IMR-90 (cell line): ENCODE results near the gene CDS2. TPM values are rescaled to one million over a fixed set of nuclear protein-coding genes. Genes with fewer than 3 reads are reported as not detected.

Experiments
- ATAC-seq: fragments of 200-7000 bp; cut with Tn5 transposase; 2 replicates; pipeline ENCODE4 v1.9.1; 2020; ENCODE audit warnings: low read depth, mild to moderate bottlenecking, moderate library complexity
- BruUV-seq: library from RNA; stranded (reverse); fragments of 400-500 nt; replicated peaks from 2 replicates; lab custom pipeline; 2021; lab: Mats Ljungman, UMichigan
- CTCF ChIA-PET: fragments of 300-600 bp; formaldehyde crosslinking; extraction: SDS; loops from one replicate; lab custom pipeline; 2021; ENCODE audit warnings: antibody characterized with exemption; lab: Yijun Ruan, JAX
- POLR2A ChIA-PET: fragments of 300-600 bp; sonication (Branson Sonifier 250); formaldehyde crosslinking; loops from one replicate; lab custom pipeline; 2022; ENCODE audit warnings: antibody characterized with exemption; ENCODE audit not compliant: unreplicated experiment; lab: Charles Lee
- DNase-seq: peaks from one replicate; pipeline ENCODE4 v3.0.0; 2013
- H2AFZ ChIP-seq: replicated peaks from 2 replicates; pipeline ENCODE3; 2013; ENCODE audit warnings: low read length, mild to moderate bottlenecking; ENCODE audit not compliant: poor library complexity
- H2AK5ac ChIP-seq: 2 replicates; pipeline ENCODE4 v1.6.1; 2013; ENCODE audit warnings: low read depth, low read length, inconsistent platforms
- H2AK9ac ChIP-seq: replicated peaks from 2 replicates; pipeline ENCODE3; 2013; ENCODE audit warnings: mild to moderate bottlenecking, low read depth, low read length, moderate library complexity; ENCODE audit not compliant: poor library complexity
- H2BK120ac ChIP-seq: 2 replicates; pipeline ENCODE4 v1.6.1; 2013; ENCODE audit warnings: low read depth, low read length, inconsistent platforms
- H2BK15ac ChIP-seq: 3 replicates; pipeline ENCODE4 v1.6.1; 2013; ENCODE audit warnings: low read depth, low read length, inconsistent platforms
- H2BK20ac ChIP-seq: 2 replicates; pipeline ENCODE4 v1.6.1; 2013; ENCODE audit warnings: low read depth, mild to moderate bottlenecking, inconsistent platforms, low read length, moderate library complexity
- H2BK5ac ChIP-seq: 2 replicates; pipeline ENCODE4 v1.6.1; 2013; ENCODE audit warnings: mild to moderate bottlenecking, low read depth, low read length, inconsistent platforms; ENCODE audit not compliant: poor library complexity, severe bottlenecking
- H3K14ac ChIP-seq: replicated peaks from 2 replicates; pipeline ENCODE4 v1.6.1; 2013; ENCODE audit warnings: low read depth, low read length, inconsistent platforms
- H3K18ac ChIP-seq: 2 replicates; pipeline ENCODE4 v1.6.1; 2013; ENCODE audit warnings: low read depth, low read length, control low read depth
- H3K23ac ChIP-seq: 2 replicates; pipeline ENCODE4 v1.6.1; 2013; ENCODE audit warnings: low read depth, low read length, inconsistent platforms
- H3K27ac ChIP-seq: 2 replicates; pipeline ENCODE4 v1.5.1; 2013; ENCODE audit warnings: mild to moderate bottlenecking, control low read depth, low read length; ENCODE audit not compliant: insufficient read depth
- H3K27me3 ChIP-seq: 2 replicates; pipeline ENCODE4 v1.6.1; 2013; ENCODE audit warnings: low read length; ENCODE audit not compliant: control insufficient read depth, insufficient read depth
- H3K36me3 ChIP-seq: 2 replicates; pipeline ENCODE4 v1.6.1; 2013; ENCODE audit warnings: low read length, mixed read lengths; ENCODE audit not compliant: control insufficient read depth, insufficient read depth
- H3K4ac ChIP-seq: 2 replicates; pipeline ENCODE4 v1.6.1; 2013; ENCODE audit warnings: low read depth, low read length, inconsistent platforms
- H3K4me1 ChIP-seq: 2 replicates; pipeline ENCODE4 v1.6.1; 2013; ENCODE audit warnings: low read length, mixed read lengths; ENCODE audit not compliant: control insufficient read depth, insufficient read depth
- H3K4me2 ChIP-seq: 2 replicates; pipeline ENCODE4 v1.6.1; 2013; ENCODE audit warnings: low read depth, mild to moderate bottlenecking, control low read depth, low read length, moderate library complexity
- H3K4me3 ChIP-seq: 2 replicates; pipeline ENCODE4 v1.5.1; 2013; ENCODE audit warnings: low read depth, mild to moderate bottlenecking, control low read depth, low read length, moderate library complexity; ENCODE audit not compliant: insufficient read depth
- H3K56ac ChIP-seq: 2 replicates; pipeline ENCODE4 v1.6.1; 2013; ENCODE audit warnings: low read length, inconsistent platforms; ENCODE audit not compliant: insufficient read depth; ENCODE audit errors: extremely low read depth
- H3K79me1 ChIP-seq, 2 experiments: 2 replicates each; pipeline ENCODE4 v1.6.1; 2013; ENCODE audit warnings: low read length in 2 of 2, inconsistent platforms in 1 of 2, low read depth in 1 of 2
- H3K9ac ChIP-seq: 2 replicates; pipeline ENCODE4 v1.6.1; 2013; ENCODE audit warnings: low read depth, low read length, control low read depth
- H3K9me1 ChIP-seq: 2 replicates; pipeline ENCODE4 v1.6.1; 2013; ENCODE audit warnings: low read length, inconsistent platforms; ENCODE audit not compliant: insufficient read depth
- H3K9me3 ChIP-seq: 2 replicates; pipeline ENCODE4 v1.6.1; 2013; ENCODE audit warnings: low read length; ENCODE audit not compliant: control insufficient read depth, insufficient read depth
- H4K20me1 ChIP-seq: 2 replicates; pipeline ENCODE4 v1.6.1; 2013; ENCODE audit warnings: low read length, inconsistent platforms; ENCODE audit not compliant: insufficient read depth
- H4K5ac ChIP-seq: 2 replicates; pipeline ENCODE4 v1.6.1; 2013; ENCODE audit warnings: mild to moderate bottlenecking, low read depth, low read length, control low read depth
- H4K8ac ChIP-seq, 2 experiments: 2 replicates each; pipeline ENCODE4 v1.6.1; 2013; ENCODE audit warnings: low read depth in 2 of 2, low read length in 2 of 2, control low read depth in 1 of 2, inconsistent platforms in 1 of 2
- H4K91ac ChIP-seq: 2 replicates; pipeline ENCODE4 v1.6.1; 2013; ENCODE audit warnings: low read depth, low read length, inconsistent platforms; ENCODE audit not compliant: insufficient read depth
- BHLHE40 ChIP-seq: fragments of 150-350 bp; IDR thresholded peaks from 2 replicates; pipeline ENCODE4 v1.6.1; 2016; ENCODE audit warnings: mild to moderate bottlenecking, low read depth, low read length
- CEBPB ChIP-seq: IDR thresholded peaks from 2 replicates; pipeline ENCODE4 v1.6.1; 2012; ENCODE audit warnings: low read depth, low read length, improper control_type of control experiment
- CHD1 ChIP-seq: IDR thresholded peaks from 2 replicates; pipeline ENCODE4 v1.6.1; 2012; ENCODE audit warnings: low read depth, low read length, improper control_type of control experiment
- CTCF ChIP-seq: conservative IDR thresholded peaks from 2 replicates; pipeline ENCODE4 v1.5.1; 2012; ENCODE audit warnings: mild to moderate bottlenecking, low read depth, low read length, improper control_type of control experiment
- FOS ChIP-seq: fragments of 150-350 bp; IDR thresholded peaks from 2 replicates; pipeline ENCODE4 v1.6.1; 2016; ENCODE audit warnings: low read depth, low read length
- MAFK ChIP-seq: IDR thresholded peaks from 2 replicates; pipeline ENCODE4 v1.6.1; 2012; ENCODE audit warnings: low read depth, low read length, improper control_type of control experiment
- MAZ ChIP-seq: IDR thresholded peaks from 2 replicates; pipeline ENCODE4 v1.6.1; 2012; ENCODE audit warnings: low read depth, mild to moderate bottlenecking, low read length, improper control_type of control experiment, moderate library complexity, borderline replicate concordance
- MXI1 ChIP-seq: IDR thresholded peaks from 2 replicates; pipeline ENCODE4 v1.6.1; 2012; ENCODE audit warnings: low read depth, mild to moderate bottlenecking, low read length, moderate library complexity, borderline replicate concordance
- NFE2L2 ChIP-seq: fragments of 150-350 bp; IDR thresholded peaks from 2 replicates; pipeline ENCODE4 v1.6.1; 2016; ENCODE audit warnings: low read depth, mild to moderate bottlenecking, low read length
- POLR2A ChIP-seq: IDR thresholded peaks from 2 replicates; pipeline ENCODE4 v1.6.1; 2012; ENCODE audit warnings: mild to moderate bottlenecking, low read depth, low read length
- RAD21 ChIP-seq: IDR thresholded peaks from 2 replicates; pipeline ENCODE4 v1.6.1; 2012; ENCODE audit warnings: low read length, improper control_type of control experiment
- RCOR1 ChIP-seq: IDR thresholded peaks from 2 replicates; pipeline ENCODE4 v1.6.1; 2012; ENCODE audit warnings: mild to moderate bottlenecking, low read length, improper control_type of control experiment; ENCODE audit not compliant: insufficient replicate concordance
- RFX5 ChIP-seq: IDR thresholded peaks from 2 replicates; pipeline ENCODE4 v1.8.0; 2012; ENCODE audit warnings: low read depth, mild to moderate bottlenecking, low read length, moderate library complexity
- SMC3 ChIP-seq: fragments of 150-350 bp; IDR thresholded peaks from 2 replicates; pipeline ENCODE4 v1.6.1; 2016; ENCODE audit warnings: low read depth, mild to moderate bottlenecking, antibody characterized with exemption, low read length, moderate library complexity
- USF2 ChIP-seq: fragments of 150-350 bp; IDR thresholded peaks from 2 replicates; pipeline ENCODE4 v1.6.1; 2017; ENCODE audit warnings: mild to moderate bottlenecking, antibody characterized with exemption, low read length, low read depth
- WGBS, 2 experiments: methylation state at CpG; one replicate each; pipeline versions ENCODE4 v1.1.5 to v1.1.7; 2013; ENCODE audit warnings: missing lambda C conversion rate in 2 of 2; ENCODE audit not compliant: insufficient read length in 1 of 2; ENCODE audit errors: extremely low coverage in 2 of 2; 5-methylcytosine and 5-hydroxymethylcytosine counted together
- dilution Hi-C: fragments of 300-500 bp; cut with HindIII; formaldehyde crosslinking; loops from one replicate; pipeline ENCODE4 v1.14.3; 2018; ENCODE audit warnings: low sequenced_read_pairs; ENCODE audit not compliant: unreplicated experiment
- in situ Hi-C: fragments of 300-500 bp; cut with MboI; formaldehyde crosslinking; loops from 3 replicates; pipeline ENCODE4 v1.14.3; 2019; ENCODE audit warnings: low sequenced_read_pairs, inconsistent platforms, mixed read lengths
- intact Hi-C: fragments of 100-400 bp; cut with micrococcal nuclease; formaldehyde crosslinking; loops from 2 replicates; pipeline ENCODE4 v1.10.0; 2022
- polyA plus RNA-seq, 3 experiments: library from polyadenylated mRNA; depleted of rRNA; stranded (reverse); fragments of >200 nt; gene quantifications; 2 replicates each; pipeline ENCODE4 v1.2.3, GENCODE V29; 2012; ENCODE audit warnings: low replicate concordance in 1 of 3
- total RNA-seq: library from RNA; depleted of rRNA; stranded (reverse); fragments of >200 nt; gene quantifications from 2 replicates; pipeline ENCODE4 v1.2.3, GENCODE V29; 2012
- TF ChIP-seq, protein P1 (sequence below): fragments of 150-350 bp; IDR thresholded peaks from 2 replicates; pipeline ENCODE4 v1.6.1; 2016; ENCODE audit warnings: low read depth, mild to moderate bottlenecking, low read length, moderate library complexity, borderline replicate concordance

Gene CDS2
- total and polyA plus RNA-seq, 2 of the 4 experiments (the other 2 are of a cell fraction): 17.0 to 47.1 TPM

DNA sequence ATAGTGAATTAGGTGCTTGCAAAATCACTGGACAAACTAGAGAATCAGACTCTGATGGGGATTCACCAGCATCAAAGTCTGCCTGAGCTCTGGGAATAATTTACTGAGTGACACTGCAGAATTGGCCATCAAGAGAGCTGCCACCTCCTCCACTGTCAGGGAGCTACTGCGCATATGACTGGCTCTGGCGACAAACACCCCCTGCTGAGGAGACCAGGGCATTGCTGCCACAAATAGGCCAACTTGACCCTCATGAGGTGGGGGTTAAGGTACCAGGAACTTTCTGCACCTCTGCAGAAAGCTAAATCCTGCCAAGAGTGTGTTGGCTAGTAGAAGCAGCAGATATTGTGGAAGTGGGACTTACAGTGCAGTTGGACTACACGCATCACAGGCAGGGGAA lies 88.0 kb downstream of the CDS2 start:
- peak overlapping the region; percentile 21; the same call in 1 of the 2 replicates for H3K4ac ChIP-seq
- no peak overlapping the region for H3K4me3 ChIP-seq
- no peak overlapping the region for H3K23ac ChIP-seq
- no peaks in the 10 kb centered on the region for H3K27me3 ChIP-seq
- no peak overlapping the region for H3K9ac ChIP-seq
- H3K56ac ChIP-seq: no peak overlapping the region
- ATAC-seq (no peak), DNase-seq (no peak)
- WGBS, 2 experiments: 100% methylated on average over 1 of the region's 3 CpGs; no CpG with 5 or more reads in 1 of the 2 experiments
- H3K18ac ChIP-seq: no peak overlapping the region
- no peak overlapping the region for H2AK5ac ChIP-seq
- TF ChIP-seq FOS (no peak), BHLHE40 (no peak), CTCF (no peak), CHD1 (no peak), RCOR1 (no peak), MAFK (no peak), NFE2L2 (no peak), MAZ (no peak), SMC3 (no peak), USF2 (no peak), POLR2A (no peak), RAD21 (no peak), CEBPB (no peak), MXI1 (no peak), RFX5 (no peak)
- TF ChIP-seq, protein P1, sequence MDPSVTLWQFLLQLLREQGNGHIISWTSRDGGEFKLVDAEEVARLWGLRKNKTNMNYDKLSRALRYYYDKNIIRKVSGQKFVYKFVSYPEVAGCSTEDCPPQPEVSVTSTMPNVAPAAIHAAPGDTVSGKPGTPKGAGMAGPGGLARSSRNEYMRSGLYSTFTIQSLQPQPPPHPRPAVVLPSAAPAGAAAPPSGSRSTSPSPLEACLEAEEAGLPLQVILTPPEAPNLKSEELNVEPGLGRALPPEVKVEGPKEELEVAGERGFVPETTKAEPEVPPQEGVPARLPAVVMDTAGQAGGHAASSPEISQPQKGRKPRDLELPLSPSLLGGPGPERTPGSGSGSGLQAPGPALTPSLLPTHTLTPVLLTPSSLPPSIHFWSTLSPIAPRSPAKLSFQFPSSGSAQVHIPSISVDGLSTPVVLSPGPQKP: no peak
- intact Hi-C loops: no loop called here
- no peak overlapping the region for H2AK9ac ChIP-seq
- H3K79me1 ChIP-seq: no peaks in the 10 kb centered on the region; a peak in 1 of 4 replicates
- no peak overlapping the region for H2BK15ac ChIP-seq
- H2BK5ac ChIP-seq: no peak overlapping the region
- H2AFZ ChIP-seq: no peak overlapping the region
- H3K4me2 ChIP-seq: no peak overlapping the region
- no peak overlapping the region for H3K14ac ChIP-seq
- peaks cover 7% of the 10 kb centered on the region for H3K4me1 ChIP-seq
- peaks cover 13% of the 10 kb centered on the region for H3K9me1 ChIP-seq
- no peak overlapping the region for H4K91ac ChIP-seq
- POLR2A ChIA-PET: no interaction called here
- in situ Hi-C loops: no loop called here
- no TSS peak for BruUV-seq
- H4K5ac ChIP-seq: no peak overlapping the region
- H3K36me3 ChIP-seq: peaks cover 5% of the 10 kb centered on the region; the same call in 1 of the 2 replicates
- dilution Hi-C loops: no loop called here
- H4K20me1 ChIP-seq: peaks cover 3% of the 10 kb centered on the region; the same call in 1 of the 2 replicates
- H4K8ac ChIP-seq: no peak overlapping the region
- CTCF ChIA-PET: no interaction called here
- H2BK20ac ChIP-seq: no peak overlapping the region
- no peak overlapping the region for H3K27ac ChIP-seq
- no peak overlapping the region for H2BK120ac ChIP-seq
- H3K9me3 ChIP-seq: no peaks in the 10 kb centered on the region
